Measurements from ENCODE around the gene GABRR1. TPM values are rescaled to one million over a fixed set of nuclear protein-coding genes. Genes with fewer than 3 reads are reported as not detected.
"Not testable (repeated sequence)": the region's sequence is repeated elsewhere in the genome, so short reads cannot be mapped to it uniquely, and the experiment has no call there.

Gene GABRR1
- total RNA-seq, 1 donor = not detected

DNA sequence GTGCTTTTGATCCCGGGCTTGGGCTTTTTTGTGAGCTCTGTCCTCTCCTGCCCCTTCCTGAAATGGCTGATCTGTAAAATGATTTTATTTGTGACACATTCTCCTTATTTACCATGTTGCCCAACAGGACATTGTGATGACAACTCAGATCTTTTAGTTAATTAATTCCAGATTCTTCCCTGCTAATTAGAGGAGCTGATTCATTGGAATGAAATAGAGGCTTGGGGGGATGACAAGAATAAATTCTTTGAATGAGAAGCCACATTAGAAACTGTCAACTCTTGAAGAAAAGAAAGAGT, 26.1 kb upstream of the GABRR1 start:
- no peak overlapping the region for H3K4me3 ChIP-seq (ENCODE audit: low read depth, low read length)
- DNase-seq (ENCODE audit: low read depth) = no peak
- TF ChIP-seq, protein P1, sequence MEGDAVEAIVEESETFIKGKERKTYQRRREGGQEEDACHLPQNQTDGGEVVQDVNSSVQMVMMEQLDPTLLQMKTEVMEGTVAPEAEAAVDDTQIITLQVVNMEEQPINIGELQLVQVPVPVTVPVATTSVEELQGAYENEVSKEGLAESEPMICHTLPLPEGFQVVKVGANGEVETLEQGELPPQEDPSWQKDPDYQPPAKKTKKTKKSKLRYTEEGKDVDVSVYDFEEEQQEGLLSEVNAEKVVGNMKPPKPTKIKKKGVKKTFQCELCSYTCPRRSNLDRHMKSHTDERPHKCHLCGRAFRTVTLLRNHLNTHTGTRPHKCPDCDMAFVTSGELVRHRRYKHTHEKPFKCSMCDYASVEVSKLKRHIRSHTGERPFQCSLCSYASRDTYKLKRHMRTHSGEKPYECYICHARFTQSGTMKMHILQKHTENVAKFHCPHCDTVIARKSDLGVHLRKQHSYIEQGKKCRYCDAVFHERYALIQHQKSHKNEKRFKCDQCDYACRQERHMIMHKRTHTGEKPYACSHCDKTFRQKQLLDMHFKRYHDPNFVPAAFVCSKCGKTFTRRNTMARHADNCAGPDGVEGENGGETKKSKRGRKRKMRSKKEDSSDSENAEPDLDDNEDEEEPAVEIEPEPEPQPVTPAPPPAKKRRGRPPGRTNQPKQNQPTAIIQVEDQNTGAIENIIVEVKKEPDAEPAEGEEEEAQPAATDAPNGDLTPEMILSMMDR (IDR thresholded peaks at IDR 0.05; ENCODE audit: insufficient read depth, low read length) = no peak

DNA sequence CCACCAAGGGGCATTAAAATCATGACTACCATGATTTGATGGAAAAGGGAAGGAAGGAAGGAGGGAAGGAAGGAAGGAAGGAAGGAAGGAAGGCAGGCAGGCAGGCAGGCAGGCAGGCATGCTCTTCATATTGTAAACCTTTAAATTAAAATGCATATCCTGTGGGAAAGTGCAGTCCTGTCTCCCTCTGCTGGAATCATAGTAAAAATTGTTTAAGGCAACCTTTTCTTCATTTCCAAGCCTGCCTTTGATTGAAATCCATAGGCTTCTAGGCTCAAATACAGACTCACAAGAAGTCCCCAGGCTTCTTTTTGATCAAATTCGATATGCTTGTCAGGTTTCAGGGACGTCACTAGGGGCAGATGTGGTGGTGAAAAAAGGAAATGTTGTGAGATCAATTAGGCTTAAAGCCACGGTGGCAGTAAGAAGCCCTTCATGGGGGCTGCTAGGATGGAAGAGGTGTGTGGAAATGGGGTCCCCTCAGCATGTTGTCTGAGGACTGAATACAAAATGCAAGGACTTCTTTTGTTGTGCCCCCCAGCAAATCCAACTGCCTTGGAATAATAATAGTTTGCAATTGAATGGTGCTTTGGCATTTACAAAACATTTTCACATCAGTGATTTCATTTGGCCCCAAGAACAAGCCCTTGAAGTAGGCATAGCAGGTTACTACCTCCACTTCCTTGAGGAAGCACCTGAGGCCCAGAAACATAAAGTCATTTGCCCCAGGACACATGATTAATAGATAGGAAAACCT, 25.6 kb upstream of the GABRR1 start:
- TF ChIP-seq, protein P1 (IDR thresholded peaks at IDR 0.05; ENCODE audit: insufficient read depth, low read length) = peak; percentile 65
- no peak overlapping the region for H3K4me3 ChIP-seq (ENCODE audit: low read depth, low read length)
- DNase-seq (ENCODE audit: low read depth) = peak; percentile 79

DNA sequence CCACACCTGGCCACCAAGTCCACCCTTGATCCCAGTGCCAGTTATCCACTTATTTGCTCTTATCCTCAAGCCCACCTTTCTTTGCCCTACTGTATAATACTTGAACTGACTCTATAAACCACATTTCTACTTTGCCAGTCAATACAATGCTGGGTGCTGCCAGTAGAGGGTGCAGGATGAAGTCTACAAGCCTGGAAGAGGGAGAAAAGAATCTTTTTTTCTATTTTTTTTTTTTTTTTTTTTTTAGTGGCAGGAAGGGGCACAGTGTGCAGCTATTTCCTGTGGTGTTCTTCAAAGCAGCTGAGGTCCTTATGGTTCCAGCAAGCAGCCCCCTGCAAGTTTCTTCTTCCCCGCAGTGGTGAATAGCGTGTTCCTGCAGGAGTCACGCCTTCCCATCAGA, 22.2 kb upstream of the GABRR1 start:
- H3K4me3 ChIP-seq (ENCODE audit: low read depth, low read length) = no peak overlapping the region
- TF ChIP-seq, protein P1 (IDR thresholded peaks at IDR 0.05; ENCODE audit: insufficient read depth, low read length) = peak; percentile 34
- no peak for DNase-seq (ENCODE audit: low read depth)

DNA sequence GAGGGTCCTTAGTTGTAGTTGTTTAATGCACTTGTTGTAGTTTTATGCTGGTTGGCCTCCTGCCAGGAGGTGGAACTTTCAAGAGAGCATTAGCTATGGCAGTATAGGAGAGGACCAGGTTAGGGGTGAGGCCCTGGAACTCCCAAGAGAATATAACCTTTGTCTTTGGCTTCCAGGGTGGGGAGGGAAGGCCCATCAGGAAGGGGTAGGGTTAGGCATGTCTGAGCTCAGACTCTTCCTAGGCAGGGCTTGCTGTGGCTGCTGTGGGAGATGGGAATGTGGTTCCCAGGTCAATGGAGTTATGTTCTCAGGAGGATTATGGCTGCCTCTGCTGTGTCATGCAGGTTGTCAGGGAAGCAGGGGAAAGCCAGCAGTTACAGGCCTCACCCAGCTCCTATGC, 20.0 kb upstream of the GABRR1 start:
- no peak overlapping the region for H3K4me3 ChIP-seq (ENCODE audit: low read depth, low read length)
- TF ChIP-seq, protein P1 (IDR thresholded peaks at IDR 0.05; ENCODE audit: insufficient read depth, low read length) = no peak
- DNase-seq (ENCODE audit: low read depth) = no peak

DNA sequence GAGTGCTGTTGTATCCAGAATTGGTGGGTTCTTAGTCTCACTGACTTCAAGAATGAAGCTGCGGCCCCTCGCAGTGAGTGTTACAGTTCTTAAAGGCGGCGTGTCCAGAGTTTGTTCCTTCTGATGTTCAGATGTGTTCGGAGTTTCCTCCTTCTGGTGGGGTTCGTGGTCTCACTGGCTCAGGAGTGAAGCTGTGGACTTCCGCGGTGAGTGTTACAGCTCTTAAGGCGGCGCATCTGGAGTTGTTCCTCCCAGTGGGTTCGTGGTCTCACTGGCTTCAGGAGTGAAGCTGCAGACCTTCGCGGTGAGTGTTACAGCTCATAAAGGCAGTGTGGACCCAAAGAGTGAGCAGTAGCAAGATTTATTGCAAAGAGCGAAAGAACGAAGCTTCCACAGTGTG, 16.4 kb upstream of the GABRR1 start:
- not testable (repeated sequence) for DNase-seq (ENCODE audit: low read depth); H3K4me3 ChIP-seq (ENCODE audit: low read depth, low read length)

DNA sequence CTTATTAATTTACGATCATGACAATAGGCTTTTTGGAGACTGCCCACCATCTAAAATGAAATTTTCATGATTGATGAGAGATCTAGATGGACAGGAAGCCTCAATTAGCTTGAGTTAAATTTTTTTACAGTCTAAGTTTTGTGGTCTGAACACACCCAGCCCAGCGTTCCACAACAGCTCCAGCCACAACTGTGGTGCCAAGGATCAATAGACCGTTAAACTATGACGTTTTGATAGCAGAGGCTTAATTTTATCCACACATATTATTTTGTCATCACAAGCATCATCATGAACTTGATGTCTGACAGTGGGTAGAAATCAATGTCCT, 5.5 kb upstream of the GABRR1 start:
- TF ChIP-seq, protein P1 (IDR thresholded peaks at IDR 0.05; ENCODE audit: insufficient read depth, low read length) = no peak
- no peak for DNase-seq (ENCODE audit: low read depth)
- no peak overlapping the region for H3K4me3 ChIP-seq (ENCODE audit: low read depth, low read length)

DNA sequence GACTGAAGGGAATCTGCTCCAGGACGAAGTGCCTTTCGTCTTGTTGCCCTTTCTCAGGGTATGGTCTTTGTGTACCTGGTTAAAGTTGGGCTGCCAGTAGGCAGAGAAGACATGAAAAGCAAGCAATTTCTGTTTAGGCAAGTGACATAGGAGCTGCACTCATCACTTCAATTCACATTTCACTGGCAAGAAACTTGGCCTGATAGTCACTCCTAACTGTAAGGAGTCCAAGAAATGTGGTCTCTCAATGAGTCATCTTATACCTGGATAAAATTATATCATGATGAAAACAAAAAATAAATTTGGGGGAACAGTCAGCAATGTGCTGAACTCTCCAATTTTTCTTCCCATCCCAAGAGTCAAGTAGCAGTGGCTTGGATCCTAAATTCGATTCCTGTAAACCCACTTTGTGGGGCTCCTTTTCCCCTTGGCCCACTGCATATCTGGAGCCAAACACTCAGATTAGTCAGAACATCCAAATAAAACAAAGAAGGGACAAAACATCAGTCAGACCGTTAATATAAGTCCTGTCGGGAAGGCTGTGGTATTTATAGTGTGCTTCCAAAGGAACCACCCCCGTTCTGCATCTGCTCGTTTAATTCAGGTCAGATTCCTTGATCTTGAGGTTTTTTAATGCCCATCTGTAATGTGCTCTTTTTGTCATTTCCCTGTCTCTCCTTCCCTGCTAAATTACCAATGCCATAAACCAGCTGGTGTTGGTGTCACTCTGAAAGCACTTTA, 5.0 kb upstream of the GABRR1 start:
- TF ChIP-seq, protein P1 (IDR thresholded peaks at IDR 0.05; ENCODE audit: insufficient read depth, low read length) = no peak
- no peak overlapping the region for H3K4me3 ChIP-seq (ENCODE audit: low read depth, low read length)
- DNase-seq (ENCODE audit: low read depth) = peak; percentile 41

Measured in fibroblast of the aortic adventitia (primary cell).